ENCODE data around the gene ZDHHC3. TPM values are rescaled to one million over a fixed set of nuclear protein-coding genes. Genes with fewer than 3 reads are reported as not detected.
A peak's percentile ranks its signal among the peaks of the same experiment; 100 is the strongest.

Gene ZDHHC3
- total RNA-seq, 2 donors from 2014 or later, result 63.7 to 69.7 TPM

DNA sequence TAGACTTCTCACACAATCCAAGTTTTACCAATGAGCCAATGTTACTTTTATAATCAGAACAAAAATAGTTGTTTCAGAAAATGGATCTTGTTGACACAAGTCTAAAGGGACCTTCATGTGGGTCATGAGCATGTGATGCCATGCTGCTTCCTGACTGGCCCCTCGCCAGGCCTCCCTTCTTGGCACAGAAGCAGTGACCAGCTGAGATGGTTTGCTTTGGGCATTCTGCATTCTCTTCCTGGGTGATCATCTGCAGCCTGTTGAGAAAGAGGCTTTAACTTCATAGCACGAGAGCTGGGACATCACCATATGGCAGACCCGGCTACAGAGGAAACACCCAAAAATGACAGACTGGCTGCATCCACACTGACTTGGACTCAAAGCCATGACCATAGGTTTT, 55.9 kb downstream of the ZDHHC3 start:
- 93 to 97% methylated on average over 3 of the region's 3 CpGs for WGBS, 2 experiments (ENCODE audit: insufficient coverage in 1 of 2, insufficient read length in 1 of 2)
- TF ChIP-seq, protein P1, sequence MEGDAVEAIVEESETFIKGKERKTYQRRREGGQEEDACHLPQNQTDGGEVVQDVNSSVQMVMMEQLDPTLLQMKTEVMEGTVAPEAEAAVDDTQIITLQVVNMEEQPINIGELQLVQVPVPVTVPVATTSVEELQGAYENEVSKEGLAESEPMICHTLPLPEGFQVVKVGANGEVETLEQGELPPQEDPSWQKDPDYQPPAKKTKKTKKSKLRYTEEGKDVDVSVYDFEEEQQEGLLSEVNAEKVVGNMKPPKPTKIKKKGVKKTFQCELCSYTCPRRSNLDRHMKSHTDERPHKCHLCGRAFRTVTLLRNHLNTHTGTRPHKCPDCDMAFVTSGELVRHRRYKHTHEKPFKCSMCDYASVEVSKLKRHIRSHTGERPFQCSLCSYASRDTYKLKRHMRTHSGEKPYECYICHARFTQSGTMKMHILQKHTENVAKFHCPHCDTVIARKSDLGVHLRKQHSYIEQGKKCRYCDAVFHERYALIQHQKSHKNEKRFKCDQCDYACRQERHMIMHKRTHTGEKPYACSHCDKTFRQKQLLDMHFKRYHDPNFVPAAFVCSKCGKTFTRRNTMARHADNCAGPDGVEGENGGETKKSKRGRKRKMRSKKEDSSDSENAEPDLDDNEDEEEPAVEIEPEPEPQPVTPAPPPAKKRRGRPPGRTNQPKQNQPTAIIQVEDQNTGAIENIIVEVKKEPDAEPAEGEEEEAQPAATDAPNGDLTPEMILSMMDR (conservative IDR thresholded peaks at IDR 0.05), result no peak
- Mint-ChIP-seq H3K27me3 (ENCODE audit: insufficient read depth) (no peaks in the 10 kb centered on the region), H3K4me3 (no peak overlapping the region), H3K27ac (no peak overlapping the region), H3K36me3 (ENCODE audit: low read depth) (peaks cover 11% of the 10 kb centered on the region), H3K4me1 (peaks cover 5% of the 10 kb centered on the region), H3K9me3 (no peaks in the 10 kb centered on the region)
- Histone ChIP-seq H3K9me3 (ENCODE audit: control insufficient read depth, low read length) (no peaks in the 10 kb centered on the region), H3K4me1 (ENCODE audit: control insufficient read depth, insufficient read depth, low read length) (no peaks in the 10 kb centered on the region), H3K36me3 (ENCODE audit: control insufficient read depth, insufficient read depth, low read length) (peaks cover 4% of the 10 kb centered on the region), H3K27me3 (ENCODE audit: control insufficient read depth, insufficient read depth, low read length, poor library complexity, severe bottlenecking) (no peaks in the 10 kb centered on the region), H3K4me3 (ENCODE audit: low read length) (no peak overlapping the region), H3K27ac (ENCODE audit: low read depth, low read length) (no peak overlapping the region), H3K9ac (ENCODE audit: extremely low read depth, low read length, poor library complexity, severe bottlenecking) (no peak overlapping the region)
- no peak for DNase-seq

DNA sequence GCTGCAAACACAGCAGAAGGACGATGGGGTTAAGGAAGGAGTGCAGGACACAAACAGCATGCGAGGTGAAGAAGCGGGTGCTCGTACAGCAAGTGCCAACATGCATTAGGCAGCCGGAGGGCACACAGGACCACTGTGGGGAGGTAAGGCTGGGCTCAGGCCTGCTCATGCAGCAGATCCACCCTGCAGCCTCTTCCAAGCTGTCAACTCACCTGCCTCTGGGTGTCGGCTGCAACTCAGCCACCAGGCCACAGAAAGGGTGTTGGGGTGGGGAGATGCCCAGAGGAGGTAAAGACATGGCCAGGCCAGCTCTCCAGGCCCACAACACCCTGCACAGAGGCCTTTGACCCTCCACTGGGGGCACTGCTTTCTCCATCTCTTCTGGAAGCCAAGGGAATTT, 57.4 kb downstream of the ZDHHC3 start:
- H3K36me3 Mint-ChIP-seq (ENCODE audit: low read depth), result peaks cover 11% of the 10 kb centered on the region
- H3K27me3 ChIP-seq (ENCODE audit: control insufficient read depth, insufficient read depth, low read length, poor library complexity, severe bottlenecking), result no peaks in the 10 kb centered on the region
- no peak overlapping the region for H3K9ac ChIP-seq (ENCODE audit: extremely low read depth, low read length, poor library complexity, severe bottlenecking)
- no peaks in the 10 kb centered on the region for H3K4me1 ChIP-seq (ENCODE audit: control insufficient read depth, insufficient read depth, low read length)
- 81 to 97% methylated on average over 4 to 6 of the region's 6 CpGs for WGBS, 2 experiments (ENCODE audit: insufficient coverage in 1 of 2, insufficient read length in 1 of 2)
- no peak overlapping the region for H3K27ac Mint-ChIP-seq
- H3K27me3 Mint-ChIP-seq (ENCODE audit: insufficient read depth), result no peaks in the 10 kb centered on the region
- TF ChIP-seq, protein P1 (conservative IDR thresholded peaks at IDR 0.05), result peak; percentile 33
- H3K36me3 ChIP-seq (ENCODE audit: control insufficient read depth, insufficient read depth, low read length), result peaks cover 4% of the 10 kb centered on the region
- H3K9me3 ChIP-seq (ENCODE audit: control insufficient read depth, low read length), result no peaks in the 10 kb centered on the region
- no peaks in the 10 kb centered on the region for H3K9me3 Mint-ChIP-seq
- no peak overlapping the region for H3K27ac ChIP-seq (ENCODE audit: low read depth, low read length)
- H3K4me1 Mint-ChIP-seq, result peaks cover 5% of the 10 kb centered on the region
- no peak overlapping the region for H3K4me3 Mint-ChIP-seq
- DNase-seq, result peak; percentile 63
- no peak overlapping the region for H3K4me3 ChIP-seq (ENCODE audit: low read length)

DNA sequence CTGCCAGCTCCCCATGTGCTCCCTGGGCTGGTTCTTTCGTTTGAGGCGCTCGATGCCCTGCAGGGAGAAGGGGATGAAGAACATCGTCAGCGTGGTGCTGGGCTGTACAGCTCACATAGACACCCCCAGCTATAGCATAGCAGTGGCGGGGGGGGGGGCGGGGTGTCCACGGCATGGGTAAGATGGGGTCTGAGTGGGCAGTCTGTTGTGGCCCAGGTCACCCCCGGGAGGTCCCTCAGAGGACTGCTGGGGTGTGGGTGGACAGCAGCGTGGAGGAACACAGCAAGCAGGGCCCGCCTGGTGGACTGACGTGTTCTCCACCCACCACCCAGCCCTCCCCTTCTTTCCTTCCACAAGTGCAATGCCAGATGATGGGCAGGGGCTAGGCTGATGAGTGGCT, 57.9 kb downstream of the ZDHHC3 start:
- no peaks in the 10 kb centered on the region for H3K9me3 Mint-ChIP-seq
- H3K36me3 Mint-ChIP-seq (ENCODE audit: low read depth), result peaks cover 11% of the 10 kb centered on the region
- peaks cover 4% of the 10 kb centered on the region for H3K36me3 ChIP-seq (ENCODE audit: control insufficient read depth, insufficient read depth, low read length)

More for the DNA sequence above, 57.9 kb downstream of the ZDHHC3 start:
- no peaks in the 10 kb centered on the region for H3K9me3 ChIP-seq (ENCODE audit: control insufficient read depth, low read length)
- H3K27ac ChIP-seq (ENCODE audit: low read depth, low read length), result no peak overlapping the region
- no peak overlapping the region for H3K9ac ChIP-seq (ENCODE audit: extremely low read depth, low read length, poor library complexity, severe bottlenecking)
- no peak overlapping the region for H3K4me3 ChIP-seq (ENCODE audit: low read length)
- no peak for DNase-seq
- TF ChIP-seq, protein P1 (conservative IDR thresholded peaks at IDR 0.05), result no peak
- H3K4me1 ChIP-seq (ENCODE audit: control insufficient read depth, insufficient read depth, low read length), result no peaks in the 10 kb centered on the region
- Mint-ChIP-seq H3K27me3 (ENCODE audit: insufficient read depth) (no peaks in the 10 kb centered on the region), H3K4me3 (no peak overlapping the region), H3K4me1 (peaks cover 5% of the 10 kb centered on the region), H3K27ac (no peak overlapping the region)
- 94% methylated on average over 9 of the region's 12 CpGs; no CpG with 5 or more reads in 1 of the 2 experiments for WGBS, 2 experiments (ENCODE audit: insufficient coverage in 1 of 2, insufficient read length in 1 of 2)
- no peaks in the 10 kb centered on the region for H3K27me3 ChIP-seq (ENCODE audit: control insufficient read depth, insufficient read depth, low read length, poor library complexity, severe bottlenecking)

Data from endodermal cell (in vitro differentiated cells).